GM12891 (cell line): ENCODE measurements around the gene HDAC9.

Experiments used
- POLR2A ChIP-seq: IDR thresholded peaks from 2 replicates; pipeline ENCODE4 v1.6.1; 2011; ENCODE audit warnings: low read depth, low read length, control low read depth
- POLR2AphosphoS5 ChIP-seq: IDR thresholded peaks from 2 replicates; pipeline ENCODE4 v1.6.1; 2011; ENCODE audit warnings: low read depth, low read length, control low read depth
- POU2F2 ChIP-seq: IDR thresholded peaks from 2 replicates; pipeline ENCODE4 v1.6.1; 2011; ENCODE audit warnings: low read depth, mild to moderate bottlenecking, control low read depth, low read length, moderate library complexity
- SPI1 ChIP-seq: IDR thresholded peaks from 2 replicates; pipeline ENCODE4 v1.6.1; 2011; ENCODE audit warnings: low read depth, low read length, control low read depth
- TAF1 ChIP-seq: IDR thresholded peaks from 2 replicates; pipeline ENCODE4 v1.6.1; 2011; ENCODE audit warnings: low read depth, low read length, control low read depth

- no peak for TF ChIP-seq SPI1
- no peak for TF ChIP-seq POLR2A
- TF ChIP-seq POLR2AphosphoS5: no peak
- no peak for TF ChIP-seq TAF1
- TF ChIP-seq POU2F2: no peak
Observed at GRCh38 chr7:18835001-18835690, 339.6 kb downstream of the HDAC9 start.
